DOHH2 (cell line): ENCODE results near the gene ANP32A.

Experiments
- H3F3A ChIP-seq: fragments of 200-600 bp; sonication (generic), shearing (Covaris generic); 2 replicates; pipeline ENCODE4 v1.6.0; 2016; ENCODE audit warnings: antibody characterized with exemption, mild to moderate bottlenecking; ENCODE audit not compliant: control insufficient read depth, insufficient read depth
- H3K27ac ChIP-seq: fragments of 200-600 bp; sonication (generic); 2 replicates; pipeline ENCODE4 v1.5.1; 2014; ENCODE audit warnings: low read depth, mild to moderate bottlenecking, low read length, moderate library complexity
- H3K27me3 ChIP-seq: fragments of 200-600 bp; sonication (generic); 2 replicates; pipeline ENCODE4 v1.6.1; 2014; ENCODE audit warnings: mild to moderate bottlenecking, low read length, mixed read lengths; ENCODE audit not compliant: control insufficient read depth
- H3K36me3 ChIP-seq: fragments of 200-600 bp; sonication (generic); 2 replicates; pipeline ENCODE4 v1.6.1; 2014; ENCODE audit warnings: mild to moderate bottlenecking, low read length, moderate library complexity, mixed read lengths; ENCODE audit not compliant: control insufficient read depth
- H3K4me1 ChIP-seq: fragments of 200-600 bp; sonication (generic); 2 replicates; pipeline ENCODE4 v1.6.1; 2014; ENCODE audit warnings: mild to moderate bottlenecking, low read length, mixed read lengths; ENCODE audit not compliant: control insufficient read depth
- H3K4me2 ChIP-seq: fragments of 200-600 bp; sonication (generic); 2 replicates; pipeline ENCODE4 v1.6.0; 2014; ENCODE audit warnings: mild to moderate bottlenecking, low read length, moderate library complexity
- H3K4me3 ChIP-seq: fragments of 200-600 bp; sonication (generic); 2 replicates; pipeline ENCODE4 v1.5.1; 2014; ENCODE audit warnings: mild to moderate bottlenecking, low read length, mixed read lengths
- H3K79me2 ChIP-seq: fragments of 200-600 bp; sonication (generic); 2 replicates; pipeline ENCODE4 v1.6.1; 2014; ENCODE audit warnings: mild to moderate bottlenecking, low read length, mixed read lengths; ENCODE audit not compliant: control insufficient read depth
- H3K9me2 ChIP-seq: fragments of 200-600 bp; sonication (generic); replicated peaks from 2 replicates; pipeline ENCODE4 v1.6.1; 2014; ENCODE audit warnings: mild to moderate bottlenecking, low read length, mixed read lengths; ENCODE audit not compliant: control insufficient read depth
- H3K9me3 ChIP-seq: fragments of 200-600 bp; sonication (generic); 2 replicates; pipeline ENCODE4 v1.6.1; 2014; ENCODE audit warnings: antibody characterized with exemption, low read length, mixed read lengths; ENCODE audit not compliant: control insufficient read depth, insufficient read depth
- H4K20me1 ChIP-seq: fragments of 200-600 bp; sonication (generic); 2 replicates; pipeline ENCODE4 v1.6.0; 2014; ENCODE audit warnings: low read depth, mild to moderate bottlenecking, antibody characterized with exemption, low read length, moderate library complexity; ENCODE audit not compliant: control insufficient read depth, insufficient read depth
- EZH2phosphoT487 ChIP-seq: fragments of 200-600 bp; sonication (generic); IDR thresholded peaks from 2 replicates; pipeline ENCODE4 v1.6.1; 2017; ENCODE audit warnings: borderline replicate concordance, mild to moderate bottlenecking, antibody characterized with exemption, low read length, moderate library complexity, mixed read lengths
- TF ChIP-seq, protein P1 (sequence below): fragments of 200-600 bp; sonication (generic); IDR thresholded peaks from one replicate; pipeline ENCODE4 v1.5.1; 2014; ENCODE audit warnings: antibody characterized with exemption, mild to moderate bottlenecking, low read depth, low read length; ENCODE audit not compliant: poor library complexity, severe bottlenecking

Gene ANP32A

DNA sequence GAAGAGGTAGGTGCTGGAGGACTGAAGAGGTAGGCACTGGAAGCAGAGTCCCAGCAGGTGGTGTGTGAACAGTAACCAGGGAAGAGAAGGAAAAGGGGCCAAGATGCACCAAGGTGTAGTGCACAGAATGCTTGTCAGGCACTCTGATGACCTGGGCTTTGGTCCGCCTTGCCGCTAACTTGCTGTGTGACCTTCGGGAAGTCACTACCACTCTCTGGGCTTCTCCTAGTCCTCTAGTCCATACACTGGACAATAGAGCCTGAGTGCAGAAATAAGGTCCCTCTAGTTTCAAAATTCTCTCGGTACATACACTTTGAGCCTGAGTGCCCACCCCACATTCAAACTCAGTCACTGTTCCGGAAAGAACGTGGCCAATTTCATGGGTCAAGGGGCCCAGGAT lies 24.1 kb downstream of the ANP32A start:
- Histone ChIP-seq H3K79me2 (peaks cover 100% of the 10 kb centered on the region), H3K9me2 (no peaks in the 10 kb centered on the region), H3K4me2 (no peak overlapping the region), H3K4me1 (peaks cover 63% of the 10 kb centered on the region), H3K36me3 (peaks cover 88% of the 10 kb centered on the region), H3K27ac (no peak overlapping the region), H4K20me1 (peaks cover 70% of the 10 kb centered on the region), H3K27me3 (no peaks in the 10 kb centered on the region), H3K9me3 (no peaks in the 10 kb centered on the region), H3K4me3 (no peak overlapping the region), H3F3A (no peaks in the 10 kb centered on the region)
- TF ChIP-seq EZH2phosphoT487: no peak
- TF ChIP-seq, protein P1, sequence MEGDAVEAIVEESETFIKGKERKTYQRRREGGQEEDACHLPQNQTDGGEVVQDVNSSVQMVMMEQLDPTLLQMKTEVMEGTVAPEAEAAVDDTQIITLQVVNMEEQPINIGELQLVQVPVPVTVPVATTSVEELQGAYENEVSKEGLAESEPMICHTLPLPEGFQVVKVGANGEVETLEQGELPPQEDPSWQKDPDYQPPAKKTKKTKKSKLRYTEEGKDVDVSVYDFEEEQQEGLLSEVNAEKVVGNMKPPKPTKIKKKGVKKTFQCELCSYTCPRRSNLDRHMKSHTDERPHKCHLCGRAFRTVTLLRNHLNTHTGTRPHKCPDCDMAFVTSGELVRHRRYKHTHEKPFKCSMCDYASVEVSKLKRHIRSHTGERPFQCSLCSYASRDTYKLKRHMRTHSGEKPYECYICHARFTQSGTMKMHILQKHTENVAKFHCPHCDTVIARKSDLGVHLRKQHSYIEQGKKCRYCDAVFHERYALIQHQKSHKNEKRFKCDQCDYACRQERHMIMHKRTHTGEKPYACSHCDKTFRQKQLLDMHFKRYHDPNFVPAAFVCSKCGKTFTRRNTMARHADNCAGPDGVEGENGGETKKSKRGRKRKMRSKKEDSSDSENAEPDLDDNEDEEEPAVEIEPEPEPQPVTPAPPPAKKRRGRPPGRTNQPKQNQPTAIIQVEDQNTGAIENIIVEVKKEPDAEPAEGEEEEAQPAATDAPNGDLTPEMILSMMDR: no peak

DNA sequence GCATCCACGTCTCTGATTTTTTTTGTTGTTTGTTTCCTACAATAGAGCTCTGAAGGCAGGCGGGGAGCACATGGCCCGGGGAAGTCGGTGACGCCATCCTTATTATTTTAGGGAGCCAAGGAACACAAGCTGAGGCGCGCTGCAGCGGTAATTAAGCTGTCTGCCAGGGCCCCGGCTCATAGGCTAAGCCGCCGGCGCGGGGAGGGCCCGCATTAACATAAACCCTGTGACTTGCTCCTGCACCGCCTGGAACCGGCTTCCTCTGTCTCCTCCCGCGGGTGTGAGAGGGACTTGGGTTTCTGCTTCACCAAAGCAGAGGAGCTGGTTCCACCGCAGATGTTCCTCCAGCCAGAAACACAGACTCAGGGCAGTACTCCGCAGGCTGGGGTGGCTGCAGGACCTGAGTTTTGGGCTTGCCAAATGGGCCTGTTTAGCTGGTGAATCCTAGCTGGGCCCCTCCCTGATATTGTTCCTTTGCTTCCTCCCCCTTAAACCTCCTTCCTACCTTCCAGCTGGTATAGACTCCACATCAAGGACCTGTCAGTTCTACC lies 25.3 kb downstream of the ANP32A start:
- TF ChIP-seq EZH2phosphoT487: no peak
- TF ChIP-seq, protein P1: no peak

DNA sequence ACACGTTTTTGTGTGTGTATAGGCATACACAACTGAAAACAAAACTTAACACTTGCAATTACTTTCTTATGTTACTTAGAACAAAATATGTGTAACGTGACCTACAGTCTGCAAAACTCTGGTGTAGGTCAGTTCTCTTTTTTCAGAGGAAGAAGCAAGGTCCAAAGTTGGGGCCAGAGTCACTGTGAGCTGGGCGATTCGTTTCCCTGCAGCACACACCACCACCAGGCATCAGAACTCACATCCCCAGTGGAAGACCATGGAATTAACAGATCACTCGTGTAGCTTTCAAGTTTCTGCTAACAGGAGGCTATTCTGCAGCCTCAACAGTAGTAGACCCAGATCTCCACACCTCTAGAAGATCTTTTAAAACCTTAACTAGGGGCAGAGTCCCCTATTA lies 25.8 kb downstream of the ANP32A start:
- Histone ChIP-seq H3K4me1 (peaks cover 71% of the 10 kb centered on the region), H3K27me3 (no peaks in the 10 kb centered on the region), H3K79me2 (peaks cover 100% of the 10 kb centered on the region), H3F3A (no peaks in the 10 kb centered on the region), H3K9me3 (no peaks in the 10 kb centered on the region), H3K36me3 (peaks cover 96% of the 10 kb centered on the region), H3K9me2 (no peaks in the 10 kb centered on the region), H4K20me1 (peaks cover 79% of the 10 kb centered on the region), H3K4me2 (no peak overlapping the region), H3K4me3 (no peak overlapping the region), H3K27ac (no peak overlapping the region)
- TF ChIP-seq, protein P1: no peak
- TF ChIP-seq EZH2phosphoT487: no peak

More for the DNA sequence above, 25.3 kb downstream of the ANP32A start:
- Histone ChIP-seq H3K4me1 (peaks cover 70% of the 10 kb centered on the region), H3K27me3 (no peaks in the 10 kb centered on the region), H3K36me3 (peaks cover 95% of the 10 kb centered on the region), H3K79me2 (peaks cover 100% of the 10 kb centered on the region), H3K9me3 (no peaks in the 10 kb centered on the region), H3K9me2 (no peaks in the 10 kb centered on the region), H3F3A (no peaks in the 10 kb centered on the region), H3K27ac (no peak overlapping the region), H3K4me2 (no peak overlapping the region), H4K20me1 (peaks cover 75% of the 10 kb centered on the region), H3K4me3 (no peak overlapping the region)
